Mammary epithelial cell (primary cell): ENCODE measurements around the gene RTP3.

Source experiments
- EZH2 ChIP-seq: IDR thresholded peaks from 2 replicates; pipeline ENCODE4 v1.6.1; 2012; ENCODE audit warnings: low read length, inconsistent platforms, borderline replicate concordance
- TF ChIP-seq, protein P1 (sequence below), 2 donors: IDR thresholded peaks in 1 of 2; conservative IDR thresholded peaks in 1 of 2; 2 replicates each; pipeline ENCODE4 v1.5.1; 2011 to 2012; ENCODE audit warnings: inconsistent platforms in 2 of 2, low read length in 2 of 2, mild to moderate bottlenecking in 2 of 2, control low read depth in 1 of 2, low read depth in 1 of 2; ENCODE audit not compliant: insufficient read depth in 1 of 2; ENCODE audit errors: extremely low read depth in 1 of 2

DNA sequence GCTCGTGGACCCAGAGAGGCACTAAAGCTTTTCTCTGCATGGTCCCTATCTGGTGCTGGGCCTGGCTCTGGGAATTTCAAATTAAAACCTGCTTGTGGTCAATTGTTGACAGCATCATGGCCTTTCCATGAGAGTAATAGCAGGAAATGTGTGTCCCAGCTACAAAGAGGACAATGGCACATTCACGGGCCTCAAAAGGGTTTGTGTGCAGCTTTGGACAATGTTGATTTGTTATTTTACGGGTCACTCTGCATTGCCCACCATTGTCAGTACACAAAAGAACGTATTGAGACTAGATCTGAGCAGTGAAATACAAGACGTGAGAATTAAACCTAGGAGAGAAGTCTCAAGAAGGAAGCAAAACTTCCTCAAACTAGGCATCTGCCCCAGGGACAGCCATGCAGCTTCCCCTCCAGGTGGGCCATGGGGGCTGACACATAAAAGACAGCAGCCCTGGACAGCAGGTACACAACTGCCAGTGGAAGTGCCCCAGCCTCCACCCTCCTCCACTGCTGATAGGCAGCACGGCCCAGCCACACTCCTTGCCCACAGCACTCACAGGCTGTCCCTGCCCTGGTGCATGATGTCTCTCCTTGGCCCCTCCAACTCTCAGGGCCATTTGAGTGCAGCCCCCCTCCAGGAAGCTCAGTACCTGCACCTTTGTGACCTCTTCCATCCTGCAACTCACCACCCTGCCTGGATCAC is 17.1 kb upstream of the RTP3 start:
- TF ChIP-seq, protein P1, sequence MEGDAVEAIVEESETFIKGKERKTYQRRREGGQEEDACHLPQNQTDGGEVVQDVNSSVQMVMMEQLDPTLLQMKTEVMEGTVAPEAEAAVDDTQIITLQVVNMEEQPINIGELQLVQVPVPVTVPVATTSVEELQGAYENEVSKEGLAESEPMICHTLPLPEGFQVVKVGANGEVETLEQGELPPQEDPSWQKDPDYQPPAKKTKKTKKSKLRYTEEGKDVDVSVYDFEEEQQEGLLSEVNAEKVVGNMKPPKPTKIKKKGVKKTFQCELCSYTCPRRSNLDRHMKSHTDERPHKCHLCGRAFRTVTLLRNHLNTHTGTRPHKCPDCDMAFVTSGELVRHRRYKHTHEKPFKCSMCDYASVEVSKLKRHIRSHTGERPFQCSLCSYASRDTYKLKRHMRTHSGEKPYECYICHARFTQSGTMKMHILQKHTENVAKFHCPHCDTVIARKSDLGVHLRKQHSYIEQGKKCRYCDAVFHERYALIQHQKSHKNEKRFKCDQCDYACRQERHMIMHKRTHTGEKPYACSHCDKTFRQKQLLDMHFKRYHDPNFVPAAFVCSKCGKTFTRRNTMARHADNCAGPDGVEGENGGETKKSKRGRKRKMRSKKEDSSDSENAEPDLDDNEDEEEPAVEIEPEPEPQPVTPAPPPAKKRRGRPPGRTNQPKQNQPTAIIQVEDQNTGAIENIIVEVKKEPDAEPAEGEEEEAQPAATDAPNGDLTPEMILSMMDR (conservative IDR thresholded peaks at IDR 0.05 in 1 of 2, IDR thresholded peaks at IDR 0.05 in 1 of 2; ENCODE audit: extremely low read depth in 1 of 2, insufficient read depth in 1 of 2, low read depth in 1 of 2, low read length in 2 of 2) = no peak
- no peak for TF ChIP-seq EZH2
